Activated CD4-positive, alpha-beta T cell treated with anti-CD3 and anti-CD28 coated beads for 36 hours (primary cell): ENCODE data around the gene MYD88. TPM values are rescaled to one million over a fixed set of nuclear protein-coding genes. Genes with fewer than 3 reads are reported as not detected.

Experiments
- ATAC-seq: fragments of 200-7000 bp; cut with Tn5 transposase; one replicate; pipeline ENCODE4 v1.10.0; 2021; ENCODE audit warnings: mild to moderate bottlenecking, moderate library complexity
- CTCF ChIA-PET: fragments of 350-600 bp; sonication (Branson Sonifier 250); formaldehyde crosslinking; loops from one replicate; lab custom pipeline; 2021; ENCODE audit warnings: antibody characterized with exemption; lab: Charles Lee
- POLR2A ChIA-PET: fragments of 350-600 bp; sonication (Branson Sonifier 250); formaldehyde crosslinking; loops from one replicate; lab custom pipeline; 2021; ENCODE audit warnings: antibody characterized with exemption, inconsistent platforms; lab: Charles Lee
- DNase-seq: peaks from one replicate; pipeline ENCODE4 v3.0.0-alpha.2; 2020
- H3K27ac Mint-ChIP-seq: one replicate; pipeline ENCODE4 v1.8.0; 2021; ENCODE audit warnings: mixed read lengths
- H3K27me3 Mint-ChIP-seq: one replicate; pipeline ENCODE4 v1.8.0; 2021; ENCODE audit warnings: mixed read lengths
- H3K36me3 Mint-ChIP-seq: one replicate; pipeline ENCODE4 v1.8.0; 2021; ENCODE audit warnings: low read depth, mixed read lengths
- H3K4me1 Mint-ChIP-seq: one replicate; pipeline ENCODE4 v1.8.0; 2021; ENCODE audit warnings: mixed read lengths
- H3K4me3 Mint-ChIP-seq: one replicate; pipeline ENCODE4 v1.8.0; 2021; ENCODE audit warnings: mild to moderate bottlenecking, moderate library complexity, mixed read lengths
- H3K9me3 Mint-ChIP-seq: one replicate; pipeline ENCODE4 v1.8.0; 2021; ENCODE audit warnings: low read depth, mixed read lengths
- intact Hi-C, 2 experiments: fragments of 100-400 bp; cut with DNase I in 1 of 2; cut with micrococcal nuclease in 1 of 2; formaldehyde crosslinking; loops; one replicate each; pipeline versions ENCODE4 v1.14.2 to v1.15.1; 2022 to 2024; cut with DNase I, micrococcal nuclease
- total RNA-seq, 2 experiments: library from RNA; stranded (reverse); gene quantifications; one replicate each; pipeline ENCODE4 v1.2.3, GENCODE V29; 2021

MYD88 gene
- total RNA-seq, 2 experiments from 2014 or later: 32.8 to 33.1 TPM

- ChIA-PET POLR2A (interaction anchor here (0.7 kb wide), 1 partner anchor 135 kb away, joined by 4 read pairs; no protein-coding TSS in a partner anchor), CTCF (interaction anchor here (0.8 to 1.0 kb wide), 2 partner anchors 16 to 23 kb away, joined by 4 read pairs; no protein-coding TSS in a partner anchor)
- Mint-ChIP-seq H3K27me3 (no peaks in the 10 kb centered on the region), H3K36me3 (no peaks in the 10 kb centered on the region), H3K27ac (no peak overlapping the region), H3K9me3 (peaks cover 12% of the 10 kb centered on the region), H3K4me1 (peaks cover 31% of the 10 kb centered on the region), H3K4me3 (no peak overlapping the region)
- DNase-seq (no peak), ATAC-seq (no peak)
- intact Hi-C loops: no loop called here
These were observed 9.9 kb downstream of the MYD88 start for GRCh38 chr3:38148311-38148882.

DNA sequence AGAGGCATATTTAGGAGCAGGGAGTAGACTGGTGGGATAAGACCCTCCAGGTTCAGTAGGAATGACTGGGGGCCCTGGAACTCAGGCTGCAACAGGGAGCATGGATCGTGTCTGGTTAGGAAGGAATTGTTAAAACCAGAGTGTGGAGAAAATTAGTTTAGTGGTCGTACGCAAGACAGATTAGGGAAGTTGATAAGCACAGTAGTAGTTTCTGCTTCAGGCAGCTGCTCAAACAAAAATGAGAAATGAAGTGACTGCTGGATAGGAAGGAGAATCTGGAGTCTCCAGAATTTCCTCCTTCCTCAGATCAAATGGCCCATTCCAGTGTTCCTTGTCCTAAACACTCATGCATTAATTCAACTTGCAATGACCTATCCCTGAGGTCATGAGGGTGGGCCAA is 11.2 kb downstream of the MYD88 start:
- Mint-ChIP-seq H3K9me3 (peaks cover 12% of the 10 kb centered on the region), H3K4me3 (no peak overlapping the region), H3K27me3 (no peaks in the 10 kb centered on the region), H3K36me3 (no peaks in the 10 kb centered on the region), H3K27ac (no peak overlapping the region), H3K4me1 (peaks cover 33% of the 10 kb centered on the region)
- CTCF ChIA-PET: interaction anchor here (1.0 kb wide), 1 partner anchor 14 kb away, joined by 4 read pairs; no protein-coding TSS in a partner anchor
- intact Hi-C loops: no loop called here
- POLR2A ChIA-PET: no interaction called here
- no peak for ATAC-seq
- DNase-seq: no peak

GRCh38 chr3:38150780-38151528 is 12.5 kb downstream of the MYD88 start:
- H3K9me3 Mint-ChIP-seq: peaks cover 9% of the 10 kb centered on the region
- CTCF ChIA-PET: no interaction called here
- intact Hi-C loops: loop anchor here in 1 of 2 experiments (1.0 kb wide), 1 partner anchor 13 kb away; the partner anchor contains the start of gene MYD88
- no peak for DNase-seq
- no peak for ATAC-seq
- H3K4me1 Mint-ChIP-seq: peaks cover 36% of the 10 kb centered on the region
- no peaks in the 10 kb centered on the region for H3K36me3 Mint-ChIP-seq
- POLR2A ChIA-PET: no interaction called here
- no peak overlapping the region for H3K27ac Mint-ChIP-seq
- no peak overlapping the region for H3K4me3 Mint-ChIP-seq
- no peaks in the 10 kb centered on the region for H3K27me3 Mint-ChIP-seq

DNA sequence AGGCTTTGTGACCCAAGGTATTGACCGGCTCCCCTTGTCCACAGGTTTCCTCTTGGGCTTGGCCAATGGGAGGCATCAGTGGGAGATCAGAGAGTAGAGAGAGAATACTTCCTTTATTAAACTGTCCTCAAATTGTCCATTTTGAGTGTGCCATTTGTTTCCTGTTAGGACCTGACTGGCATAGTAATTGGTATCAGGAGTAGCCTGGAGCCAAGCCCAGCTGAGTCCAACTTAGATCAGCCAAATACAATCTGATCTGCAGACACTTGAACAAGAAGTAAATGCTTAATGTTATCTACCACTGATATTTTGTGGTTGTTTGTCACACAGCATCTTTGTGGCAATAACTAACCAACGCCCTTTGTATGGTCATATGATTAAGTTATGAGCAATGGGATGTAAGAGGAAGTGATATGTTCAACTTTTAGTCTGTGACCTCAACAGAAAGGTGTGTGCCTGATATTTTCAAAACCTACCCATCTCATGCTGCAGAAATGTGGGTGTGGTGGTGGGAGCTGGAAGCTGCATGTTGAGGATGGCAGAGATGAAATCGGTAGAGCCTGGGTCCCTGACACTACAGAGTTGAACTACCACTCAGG is 13.3 kb downstream of the MYD88 start:
- H3K27ac Mint-ChIP-seq: no peak overlapping the region
- POLR2A ChIA-PET: no interaction called here
- H3K4me3 Mint-ChIP-seq: no peak overlapping the region
- intact Hi-C loops: loop anchor here in 1 of 2 experiments (1.0 kb wide), 1 partner anchor 13 kb away; the partner anchor contains the start of gene MYD88
- DNase-seq: no peak
- peaks cover 2% of the 10 kb centered on the region for H3K9me3 Mint-ChIP-seq
- CTCF ChIA-PET: interaction anchor here (0.6 to 1.5 kb wide), 3 partner anchors 13 to 18 kb away, joined by 3 to 4 read pairs (median 3); partner anchors contain the start of genes ACAA1 and MYD88
- no peaks in the 10 kb centered on the region for H3K36me3 Mint-ChIP-seq
- H3K4me1 Mint-ChIP-seq: peaks cover 36% of the 10 kb centered on the region
- peak; percentile 57 for ATAC-seq
- no peaks in the 10 kb centered on the region for H3K27me3 Mint-ChIP-seq

- peaks cover 36% of the 10 kb centered on the region for H3K4me1 Mint-ChIP-seq
- ATAC-seq (peak; percentile 44), DNase-seq (no peak)
- ChIA-PET POLR2A (interaction anchor here (0.6 kb wide), 1 partner anchor 12 kb away, joined by 3 read pairs; no protein-coding TSS in a partner anchor), CTCF (interaction anchor here (1.5 kb wide), 2 partner anchors 12 to 15 kb away, joined by 4 to 7 read pairs; partner anchors contain the start of gene ACAA1)
- peaks cover 2% of the 10 kb centered on the region for H3K9me3 Mint-ChIP-seq
- H3K4me3 Mint-ChIP-seq: no peak overlapping the region
- intact Hi-C loops: no loop called here
- H3K36me3 Mint-ChIP-seq: no peaks in the 10 kb centered on the region
- H3K27me3 Mint-ChIP-seq: no peaks in the 10 kb centered on the region
- no peak overlapping the region for H3K27ac Mint-ChIP-seq
These were observed 14.1 kb downstream of the MYD88 start for GRCh38 chr3:38152609-38153008.

GRCh38 chr3:38153221-38153620 is 14.8 kb downstream of the MYD88 start:
- ChIA-PET CTCF (interaction anchor here (0.5 to 1.5 kb wide), 3 partner anchors 11 to 1050 kb away, joined by 3 to 7 read pairs (median 4); partner anchors contain the start of gene ACAA1), POLR2A (interaction anchor here (0.6 kb wide), 1 partner anchor 13 kb away, joined by 3 read pairs; no protein-coding TSS in a partner anchor)
- intact Hi-C loops: no loop called here
- Mint-ChIP-seq H3K27ac (no peak overlapping the region), H3K4me3 (no peak overlapping the region), H3K9me3 (no peaks in the 10 kb centered on the region), H3K27me3 (no peaks in the 10 kb centered on the region), H3K36me3 (no peaks in the 10 kb centered on the region), H3K4me1 (peaks cover 31% of the 10 kb centered on the region)
- no peak for ATAC-seq
- no peak for DNase-seq

- Mint-ChIP-seq H3K27ac (peak overlapping the region; percentile 19), H3K36me3 (no peaks in the 10 kb centered on the region), H3K4me1 (peaks cover 31% of the 10 kb centered on the region), H3K27me3 (no peaks in the 10 kb centered on the region), H3K9me3 (no peaks in the 10 kb centered on the region), H3K4me3 (no peak overlapping the region)
- POLR2A ChIA-PET: no interaction called here
- CTCF ChIA-PET: interaction anchor here (1.0 to 1.5 kb wide), 2 partner anchors 10 to 98 kb away, joined by 3 to 7 read pairs; no protein-coding TSS in a partner anchor
- intact Hi-C loops: no loop called here
- no peak for DNase-seq
- peak; percentile 55 for ATAC-seq
These were observed 15.6 kb downstream of the MYD88 start for GRCh38 chr3:38154033-38154494.

DNA sequence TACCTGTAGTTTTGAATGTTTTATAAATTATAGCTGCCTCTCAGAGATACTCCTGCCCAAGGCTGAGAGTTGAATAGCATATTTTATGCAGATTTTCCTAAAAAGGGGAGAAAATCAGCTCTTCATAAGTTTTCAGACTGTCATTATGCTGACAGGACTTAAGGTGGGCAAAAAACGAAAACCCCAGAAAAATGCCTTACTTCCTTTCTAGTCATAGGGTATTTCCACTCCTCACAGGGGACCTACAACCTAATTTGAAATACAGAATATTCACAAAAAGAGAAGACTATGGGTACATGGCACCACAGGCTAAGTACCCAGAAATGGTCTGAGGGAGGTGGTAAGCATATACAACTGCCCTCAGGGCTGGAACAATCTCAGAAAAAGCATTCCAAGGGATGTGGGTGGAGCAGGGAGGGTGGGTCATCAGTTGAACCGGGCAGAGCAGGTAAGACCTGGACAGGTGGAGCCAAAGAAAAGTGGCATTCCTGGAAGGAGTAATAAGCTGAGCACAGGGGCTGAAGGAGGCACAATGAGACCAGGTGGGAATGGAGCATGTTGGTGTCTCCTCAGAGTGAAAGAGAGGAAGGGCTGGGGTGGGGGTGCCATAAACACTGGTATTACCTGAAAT is 16.3 kb downstream of the MYD88 start:
- Mint-ChIP-seq H3K27me3 (no peaks in the 10 kb centered on the region), H3K27ac (no peak overlapping the region), H3K4me1 (peaks cover 27% of the 10 kb centered on the region), H3K4me3 (no peak overlapping the region), H3K9me3 (no peaks in the 10 kb centered on the region), H3K36me3 (no peaks in the 10 kb centered on the region)
- intact Hi-C loops: no loop called here
- DNase-seq (no peak), ATAC-seq (no peak)
- POLR2A ChIA-PET: no interaction called here
- CTCF ChIA-PET: interaction anchor here (0.7 to 2.3 kb wide), 3 partner anchors 10 to 1060 kb away, joined by 3 to 8 read pairs (median 3); partner anchors contain the start of genes ACAA1 and OXSR1

DNA sequence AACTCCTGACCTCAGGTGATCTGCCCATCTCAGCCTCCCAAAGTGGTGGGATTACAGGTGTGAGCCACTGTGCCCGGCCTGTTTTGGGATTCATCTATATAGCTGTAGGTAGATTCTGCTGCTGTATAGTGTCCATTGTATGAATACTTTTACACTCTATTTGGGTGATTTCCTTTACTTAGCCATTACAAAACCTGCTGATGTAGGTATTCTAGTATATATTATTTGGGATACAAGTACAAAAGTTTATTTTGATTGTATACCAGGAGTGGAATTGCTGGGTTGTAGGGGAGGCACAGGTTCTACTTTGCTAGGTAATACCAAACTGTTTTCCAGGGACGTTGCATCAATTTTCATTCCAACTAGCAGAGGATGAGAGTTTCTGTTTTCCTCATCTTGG is 17.4 kb downstream of the MYD88 start:
- Mint-ChIP-seq H3K27me3 (no peaks in the 10 kb centered on the region), H3K36me3 (no peaks in the 10 kb centered on the region), H3K9me3 (no peaks in the 10 kb centered on the region), H3K27ac (no peak overlapping the region), H3K4me1 (peaks cover 26% of the 10 kb centered on the region), H3K4me3 (no peak overlapping the region)
- ChIA-PET POLR2A (no interaction called here), CTCF (interaction anchor here (0.5 to 2.3 kb wide), 3 partner anchors 9 to 1059 kb away, joined by 3 to 8 read pairs (median 3); partner anchors contain the start of gene OXSR1)
- ATAC-seq (no peak), DNase-seq (no peak)
- intact Hi-C loops: no loop called here

DNA sequence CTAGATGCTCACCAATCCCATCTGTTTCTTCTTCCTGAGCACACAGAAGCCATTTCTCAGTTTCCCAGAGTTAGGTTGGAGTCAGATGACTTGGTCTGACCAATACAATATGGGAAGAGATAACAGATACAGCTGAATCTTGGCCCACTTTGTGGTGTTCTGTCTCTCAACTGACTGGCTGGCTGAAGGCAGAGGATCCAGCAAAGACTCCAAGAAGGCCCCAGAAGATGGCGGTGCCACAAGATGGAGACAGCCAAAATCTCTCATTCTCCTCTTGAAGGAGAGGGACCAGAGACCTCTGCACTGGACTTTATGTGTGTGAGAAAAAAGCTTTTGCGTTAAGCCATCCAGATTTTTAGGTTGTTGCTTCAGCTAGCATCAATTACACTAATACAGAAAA is 18.7 kb downstream of the MYD88 start:
- peaks cover 14% of the 10 kb centered on the region for H3K4me1 Mint-ChIP-seq
- ATAC-seq: no peak
- H3K36me3 Mint-ChIP-seq: no peaks in the 10 kb centered on the region
- H3K27ac Mint-ChIP-seq: no peak overlapping the region
- H3K4me3 Mint-ChIP-seq: no peak overlapping the region
- no peaks in the 10 kb centered on the region for H3K27me3 Mint-ChIP-seq
- intact Hi-C loops: no loop called here
- no peak for DNase-seq
- ChIA-PET POLR2A (no interaction called here), CTCF (interaction anchor here (1.0 to 1.5 kb wide), 3 partner anchors 9 to 99 kb away, joined by 3 to 4 read pairs (median 3); no protein-coding TSS in a partner anchor)
- H3K9me3 Mint-ChIP-seq: no peaks in the 10 kb centered on the region
